ENCODE measurements around the gene PPIL3. TPM values are rescaled to one million over a fixed set of nuclear protein-coding genes. Genes with fewer than 3 reads are reported as not detected.
A peak's percentile ranks its signal among the peaks of the same experiment; 100 is the strongest.

Gene PPIL3
- total RNA-seq: 16.2 TPM

DNA sequence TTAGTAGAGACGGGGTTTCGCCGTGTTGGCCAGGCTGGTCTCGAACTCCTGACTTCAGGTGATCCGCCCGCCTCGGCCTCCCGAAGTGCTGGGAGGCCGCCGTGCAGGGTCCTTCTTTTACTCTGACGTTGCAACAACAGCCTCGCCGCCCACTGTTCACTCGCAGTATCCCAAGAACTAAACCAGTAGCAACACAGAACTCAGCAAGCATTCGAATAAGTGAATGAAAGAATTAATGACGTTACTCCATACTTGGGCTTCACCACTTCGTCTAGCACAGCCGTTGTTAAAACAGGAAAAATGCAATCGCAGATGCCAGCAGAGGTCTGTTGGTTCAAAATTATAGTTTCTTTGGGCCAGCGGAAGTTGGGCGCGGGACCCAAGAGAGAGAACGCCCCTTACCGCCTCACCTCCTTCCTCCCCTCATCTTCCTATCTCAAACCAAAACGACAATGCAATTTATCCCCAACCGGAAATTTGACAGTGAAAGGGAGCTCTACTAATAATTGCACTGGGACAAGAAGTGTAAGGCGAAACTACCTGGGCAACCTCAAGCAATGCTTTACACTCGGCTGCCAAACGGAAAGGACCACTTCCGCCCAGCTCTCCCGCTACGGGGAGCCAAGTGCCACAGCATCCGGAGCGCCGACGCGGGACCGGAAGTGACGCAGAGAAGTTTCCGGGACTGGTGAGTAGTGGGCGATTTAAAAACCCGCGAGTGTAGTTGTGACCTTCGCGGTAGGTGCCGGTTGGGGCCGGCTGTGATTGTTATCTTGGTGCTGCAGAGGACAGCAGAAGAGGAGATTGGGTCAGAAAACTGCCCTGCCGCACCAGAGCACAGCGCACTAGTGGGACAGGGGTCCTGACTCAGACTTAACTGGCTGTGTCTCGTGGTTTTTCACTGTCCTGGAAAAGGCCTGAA, at the start of gene PPIL3, which contains the start of gene NIF3L1:
TSS of gene PPIL3 (minus strand) at position 374 of the 922 bp plus-strand sequence. CDS start 1,462 bp downstream, outside the sequence.
TSS of gene NIF3L1 (plus strand) at position 668 of the 922 bp plus-strand sequence. CDS start 2,573 bp downstream, outside the sequence.
- peak within 1 kb of the TSS; percentile 69 to 82 for H3K4me3 ChIP-seq
- peaks cover 0 to 22% of the 10 kb centered on the region in 2 donors for H3K36me3 ChIP-seq
- no peaks in the 10 kb centered on the region for H3K9me3 ChIP-seq
- peak; percentile 97 for DNase-seq (ENCODE audit: extremely low spot score in 2 of 2)
- H3K27me3 ChIP-seq: no peaks in the 10 kb centered on the region
- H3K4me1 ChIP-seq: peaks cover 31% of the 10 kb centered on the region
- H3K27ac ChIP-seq: peak within 1 kb of the TSS; percentile 93
- intact Hi-C loops (cut with DNase I): no loop called here
- TF ChIP-seq POLR2A (IDR thresholded peaks at IDR 0.05): peak in 1 of 2 donors; percentile 26
- TF ChIP-seq, protein P1, sequence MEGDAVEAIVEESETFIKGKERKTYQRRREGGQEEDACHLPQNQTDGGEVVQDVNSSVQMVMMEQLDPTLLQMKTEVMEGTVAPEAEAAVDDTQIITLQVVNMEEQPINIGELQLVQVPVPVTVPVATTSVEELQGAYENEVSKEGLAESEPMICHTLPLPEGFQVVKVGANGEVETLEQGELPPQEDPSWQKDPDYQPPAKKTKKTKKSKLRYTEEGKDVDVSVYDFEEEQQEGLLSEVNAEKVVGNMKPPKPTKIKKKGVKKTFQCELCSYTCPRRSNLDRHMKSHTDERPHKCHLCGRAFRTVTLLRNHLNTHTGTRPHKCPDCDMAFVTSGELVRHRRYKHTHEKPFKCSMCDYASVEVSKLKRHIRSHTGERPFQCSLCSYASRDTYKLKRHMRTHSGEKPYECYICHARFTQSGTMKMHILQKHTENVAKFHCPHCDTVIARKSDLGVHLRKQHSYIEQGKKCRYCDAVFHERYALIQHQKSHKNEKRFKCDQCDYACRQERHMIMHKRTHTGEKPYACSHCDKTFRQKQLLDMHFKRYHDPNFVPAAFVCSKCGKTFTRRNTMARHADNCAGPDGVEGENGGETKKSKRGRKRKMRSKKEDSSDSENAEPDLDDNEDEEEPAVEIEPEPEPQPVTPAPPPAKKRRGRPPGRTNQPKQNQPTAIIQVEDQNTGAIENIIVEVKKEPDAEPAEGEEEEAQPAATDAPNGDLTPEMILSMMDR (IDR thresholded peaks at IDR 0.05): no peak
- TF ChIP-seq POLR2AphosphoS5 (IDR thresholded peaks at IDR 0.05; ENCODE audit: insufficient read depth in 1 of 2, low read depth in 1 of 2): peak; percentile 89 to 95

DNA sequence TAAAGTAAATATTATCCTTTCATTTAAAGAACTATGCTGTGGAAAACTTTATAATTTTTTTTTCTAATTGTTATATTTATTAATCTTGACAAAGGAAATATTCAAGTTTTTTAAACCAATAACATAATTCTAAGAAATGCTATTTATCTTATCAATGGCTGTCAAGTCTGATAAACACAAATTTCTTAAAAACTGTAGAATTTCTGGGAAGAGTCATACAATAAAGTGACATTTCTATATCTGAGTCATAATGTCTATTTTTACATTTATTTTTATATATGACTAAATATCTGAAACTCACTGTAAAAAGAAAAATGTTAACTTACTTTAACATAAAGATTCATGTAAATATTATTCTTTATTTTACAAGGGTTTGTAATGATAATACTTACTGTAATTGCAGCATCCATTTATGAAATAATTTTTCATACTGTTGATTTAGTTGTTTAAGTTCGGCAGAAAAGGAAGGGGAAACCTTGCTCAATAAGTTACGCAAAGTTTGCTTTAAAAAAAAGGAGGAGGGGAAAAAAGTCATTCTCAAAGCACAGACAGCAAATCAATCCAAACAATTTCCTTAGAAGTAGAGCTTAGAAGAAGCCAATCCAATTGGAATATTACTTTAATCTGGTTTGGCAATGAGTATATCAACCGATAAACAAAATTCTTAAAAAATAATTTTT, 42.2 kb upstream of the PPIL3 start:
- no peaks in the 10 kb centered on the region for H3K9me3 ChIP-seq
- TF ChIP-seq, protein P1 (IDR thresholded peaks at IDR 0.05): no peak
- TF ChIP-seq POLR2AphosphoS5 (IDR thresholded peaks at IDR 0.05; ENCODE audit: insufficient read depth in 1 of 2, low read depth in 1 of 2) (no peak), POLR2A (IDR thresholded peaks at IDR 0.05) (no peak)
- no peaks in the 10 kb centered on the region for H3K4me1 ChIP-seq
- no peak overlapping the region for H3K4me3 ChIP-seq
- H3K27ac ChIP-seq: no peak overlapping the region
- H3K36me3 ChIP-seq: peaks cover 0 to 86% of the 10 kb centered on the region in 2 donors
- intact Hi-C loops (cut with DNase I): no loop called here
- H3K27me3 ChIP-seq: no peaks in the 10 kb centered on the region
- DNase-seq (ENCODE audit: extremely low spot score in 2 of 2): no peak

- H3K27me3 ChIP-seq: no peaks in the 10 kb centered on the region
- H3K36me3 ChIP-seq: peaks cover 0 to 82% of the 10 kb centered on the region in 2 donors
- H3K27ac ChIP-seq: no peak overlapping the region
- no peak for DNase-seq (ENCODE audit: extremely low spot score in 2 of 2)
- intact Hi-C loops (cut with DNase I): no loop called here
- no peak overlapping the region for H3K4me3 ChIP-seq
- no peaks in the 10 kb centered on the region for H3K9me3 ChIP-seq
- TF ChIP-seq, protein P1 (IDR thresholded peaks at IDR 0.05): no peak
- TF ChIP-seq POLR2A (IDR thresholded peaks at IDR 0.05) (no peak), POLR2AphosphoS5 (IDR thresholded peaks at IDR 0.05; ENCODE audit: insufficient read depth in 1 of 2, low read depth in 1 of 2) (no peak)
- H3K4me1 ChIP-seq: no peaks in the 10 kb centered on the region
These were observed 40.7 kb upstream of the PPIL3 start for GRCh38 chr2:200929334-200930249.

- intact Hi-C loops (cut with DNase I): no loop called here
These were observed 33.6 kb upstream of the PPIL3 start for GRCh38 chr2:200922439-200922838.

More at GRCh38 chr2:200922439-200922838, 33.6 kb upstream of the PPIL3 start:
- Histone ChIP-seq H3K4me1 (no peaks in the 10 kb centered on the region), H3K4me3 (no peak overlapping the region), H3K9me3 (no peaks in the 10 kb centered on the region), H3K27ac (no peak overlapping the region), H3K27me3 (no peaks in the 10 kb centered on the region), H3K36me3 (peaks cover 0 to 70% of the 10 kb centered on the region in 2 donors)
- no peak for DNase-seq (ENCODE audit: extremely low spot score in 2 of 2)
- TF ChIP-seq POLR2A (IDR thresholded peaks at IDR 0.05): no peak
- TF ChIP-seq POLR2AphosphoS5 (IDR thresholded peaks at IDR 0.05; ENCODE audit: insufficient read depth in 1 of 2, low read depth in 1 of 2): no peak
- TF ChIP-seq, protein P1 (IDR thresholded peaks at IDR 0.05): no peak

All from vagina (tissue), 2 donors.